ENCODE results near the gene TDRD10. TPM values are rescaled to one million over a fixed set of nuclear protein-coding genes. Genes with fewer than 3 reads are reported as not detected.

TDRD10 gene
- total and polyA plus RNA-seq, 2 of the 4 experiments (the other 2 are of a cell fraction), result not detected

DNA sequence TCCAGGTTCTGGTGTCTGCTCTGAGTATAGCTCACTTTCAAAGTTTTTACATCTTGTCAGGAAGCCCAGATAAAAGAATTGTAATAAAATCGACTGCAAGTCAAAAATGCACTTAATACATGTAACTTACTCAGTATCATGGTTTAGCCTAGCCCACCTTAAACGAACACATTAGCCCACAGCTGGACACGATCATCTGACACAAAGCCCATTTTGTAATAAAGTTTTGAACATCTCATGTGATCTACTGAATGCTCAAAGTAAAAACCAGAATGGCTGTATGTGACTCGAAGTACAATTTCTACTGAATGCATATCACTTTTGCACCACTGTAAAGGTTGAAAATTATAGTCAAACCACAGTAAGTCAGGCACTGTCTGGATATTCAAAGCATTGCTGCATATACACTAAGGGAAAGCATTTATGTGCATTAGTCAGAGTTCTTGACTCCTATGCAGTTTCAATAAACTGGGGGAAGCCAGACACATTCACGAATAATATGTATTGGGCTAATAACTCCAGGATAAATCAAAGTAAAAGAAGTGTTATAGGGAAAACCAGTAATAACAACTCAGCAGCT is 12.2 kb upstream of the TDRD10 start:
- H3K36me3 ChIP-seq (ENCODE audit: control insufficient read depth, insufficient read depth, low read length), result no peaks in the 10 kb centered on the region
- POLR2A ChIA-PET (ENCODE audit: unreplicated experiment), result no interaction called here
- H3K27ac ChIP-seq (ENCODE audit: insufficient read depth, low read length), result no peak overlapping the region
- in situ Hi-C loops (cut with MboI; ENCODE audit: low sequenced_read_pairs), result loop anchor here (5.0 kb wide), 1 partner anchor 58 kb away; no protein-coding TSS in a partner anchor
- no TSS peak for BruUV-seq (replicated peaks)
- no peaks in the 10 kb centered on the region for H4K20me1 ChIP-seq (ENCODE audit: insufficient read depth, low read length)
- no peak overlapping the region for H2AK9ac ChIP-seq (replicated peaks; ENCODE audit: low read depth, low read length, poor library complexity)
- no peak overlapping the region for H2BK120ac ChIP-seq (ENCODE audit: low read depth, low read length)
- CTCF ChIA-PET, result interaction anchor here (0.8 kb wide), 1 partner anchor 9 kb away, joined by 3 read pairs; no protein-coding TSS in a partner anchor
- H4K91ac ChIP-seq (ENCODE audit: insufficient read depth, low read depth, low read length), result no peak overlapping the region
- no peak overlapping the region for H3K18ac ChIP-seq (ENCODE audit: low read depth, low read length)
- no peak for DNase-seq
- H4K5ac ChIP-seq (ENCODE audit: low read depth, low read length), result no peak overlapping the region
- TF ChIP-seq FOS (IDR thresholded peaks at IDR 0.05; ENCODE audit: low read depth, low read length) (no peak), POLR2A (IDR thresholded peaks at IDR 0.05; ENCODE audit: low read depth, low read length) (no peak), SMC3 (IDR thresholded peaks at IDR 0.05; ENCODE audit: low read depth, low read length) (no peak), RCOR1 (IDR thresholded peaks at IDR 0.05; ENCODE audit: insufficient replicate concordance, low read length) (no peak), MAZ (IDR thresholded peaks at IDR 0.05; ENCODE audit: borderline replicate concordance, low read depth, low read length) (no peak)
- TF ChIP-seq, protein P1, sequence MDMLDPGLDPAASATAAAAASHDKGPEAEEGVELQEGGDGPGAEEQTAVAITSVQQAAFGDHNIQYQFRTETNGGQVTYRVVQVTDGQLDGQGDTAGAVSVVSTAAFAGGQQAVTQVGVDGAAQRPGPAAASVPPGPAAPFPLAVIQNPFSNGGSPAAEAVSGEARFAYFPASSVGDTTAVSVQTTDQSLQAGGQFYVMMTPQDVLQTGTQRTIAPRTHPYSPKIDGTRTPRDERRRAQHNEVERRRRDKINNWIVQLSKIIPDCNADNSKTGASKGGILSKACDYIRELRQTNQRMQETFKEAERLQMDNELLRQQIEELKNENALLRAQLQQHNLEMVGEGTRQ (IDR thresholded peaks at IDR 0.05; ENCODE audit: low read depth, low read length), result no peak
- no peak overlapping the region for H2BK15ac ChIP-seq (ENCODE audit: low read depth, low read length)
- H2AFZ ChIP-seq (replicated peaks; ENCODE audit: low read length, poor library complexity), result no peak overlapping the region
- dilution Hi-C loops (cut with HindIII; ENCODE audit: low sequenced_read_pairs, unreplicated experiment), result no loop called here
- no peak overlapping the region for H4K8ac ChIP-seq (ENCODE audit: low read depth in 2 of 2, low read length in 2 of 2)
- H3K14ac ChIP-seq (replicated peaks; ENCODE audit: low read depth, low read length), result no peak overlapping the region
- H3K4ac ChIP-seq (ENCODE audit: low read depth, low read length), result no peak overlapping the region
- H3K4me3 ChIP-seq (ENCODE audit: insufficient read depth, low read depth, low read length), result no peak overlapping the region
- no peak overlapping the region for H2BK20ac ChIP-seq (ENCODE audit: low read depth, low read length)
- no peaks in the 10 kb centered on the region; the same call in 1 of the 2 replicates for H3K9me1 ChIP-seq (ENCODE audit: insufficient read depth, low read length)
- no CpG with 5 or more reads among the region's 5 CpGs for WGBS, 2 experiments (ENCODE audit: extremely low coverage in 2 of 2, insufficient read length in 1 of 2)
- H3K79me1 ChIP-seq (ENCODE audit: low read depth in 1 of 2, low read length in 2 of 2), result no peaks in the 10 kb centered on the region
- no peaks in the 10 kb centered on the region for H3K4me1 ChIP-seq (ENCODE audit: control insufficient read depth, insufficient read depth, low read length)
- ATAC-seq (ENCODE audit: low read depth), result no peak
- H2AK5ac ChIP-seq (ENCODE audit: low read depth, low read length), result no peak overlapping the region
- no peak overlapping the region for H3K4me2 ChIP-seq (ENCODE audit: low read depth, low read length)
- H3K56ac ChIP-seq (ENCODE audit: extremely low read depth, insufficient read depth, low read length), result no peak overlapping the region
- no peak overlapping the region for H3K23ac ChIP-seq (ENCODE audit: low read depth, low read length)
- intact Hi-C loops (cut with micrococcal nuclease), result no loop called here
- no peak overlapping the region for H2BK5ac ChIP-seq (ENCODE audit: low read depth, low read length, poor library complexity, severe bottlenecking)
- no peaks in the 10 kb centered on the region for H3K9me3 ChIP-seq (ENCODE audit: control insufficient read depth, insufficient read depth, low read length)
- H3K9ac ChIP-seq (ENCODE audit: low read depth, low read length), result no peak overlapping the region
- H3K27me3 ChIP-seq (ENCODE audit: control insufficient read depth, insufficient read depth, low read length), result peaks cover 69% of the 10 kb centered on the region

Data from IMR-90 (cell line).